ENCODE measurements around the gene PLPP3.
A peak's percentile ranks its signal among the peaks of the same experiment; 100 is the strongest.

PLPP3 gene

GRCh38 chr1:56510642-56511021 is 68.7 kb downstream of the PLPP3 start:
- peaks cover 84% of the 10 kb centered on the region for H3K36me3 ChIP-seq (ENCODE audit: insufficient read depth, insufficient read length, low read length)
- H3K9ac ChIP-seq (ENCODE audit: insufficient read length, low read depth): peak overlapping the region; percentile 39
- no peaks in the 10 kb centered on the region for H3K27me3 ChIP-seq (ENCODE audit: insufficient read depth, insufficient read length)
- no peak for TF ChIP-seq SUZ12 (IDR thresholded peaks at IDR 0.05; ENCODE audit: extremely low read depth, insufficient read depth, insufficient read length)
- no peak for TF ChIP-seq ZNF274 (IDR thresholded peaks at IDR 0.05; ENCODE audit: low read depth, low read length)
- TF ChIP-seq YY1 (IDR thresholded peaks at IDR 0.05; ENCODE audit: insufficient read depth, insufficient read length): no peak
- H3K4me1 ChIP-seq (ENCODE audit: insufficient read depth, insufficient read length): peaks cover 16% of the 10 kb centered on the region
- H3K9me3 ChIP-seq (ENCODE audit: insufficient read depth, low read length): no peaks in the 10 kb centered on the region
- DNase-seq (ENCODE audit: low read depth, low spot score): no peak
- H3K4me3 ChIP-seq (ENCODE audit: insufficient read length, low read depth): no peak overlapping the region

- H3K9me3 ChIP-seq (ENCODE audit: insufficient read depth, low read length): no peaks in the 10 kb centered on the region
- peaks cover 14% of the 10 kb centered on the region for H3K4me1 ChIP-seq (ENCODE audit: insufficient read depth, insufficient read length)
- H3K9ac ChIP-seq (ENCODE audit: insufficient read length, low read depth): peak overlapping the region; percentile 39
- H3K4me3 ChIP-seq (ENCODE audit: insufficient read length, low read depth): no peak overlapping the region
- H3K36me3 ChIP-seq (ENCODE audit: insufficient read depth, insufficient read length, low read length): peaks cover 84% of the 10 kb centered on the region
- H3K27me3 ChIP-seq (ENCODE audit: insufficient read depth, insufficient read length): no peaks in the 10 kb centered on the region
- DNase-seq (ENCODE audit: low read depth, low spot score): no peak
- TF ChIP-seq SUZ12 (IDR thresholded peaks at IDR 0.05; ENCODE audit: extremely low read depth, insufficient read depth, insufficient read length) (no peak), ZNF274 (IDR thresholded peaks at IDR 0.05; ENCODE audit: low read depth, low read length) (no peak)
Observed at GRCh38 chr1:56509713-56510641, 69.4 kb downstream of the PLPP3 start.

GRCh38 chr1:56508523-56508983 is 70.8 kb downstream of the PLPP3 start:
- DNase-seq (ENCODE audit: low read depth, low spot score): no peak
- no peak overlapping the region for H3K4me3 ChIP-seq (ENCODE audit: insufficient read length, low read depth)
- H3K27me3 ChIP-seq (ENCODE audit: insufficient read depth, insufficient read length): no peaks in the 10 kb centered on the region
- TF ChIP-seq ZNF274 (IDR thresholded peaks at IDR 0.05; ENCODE audit: low read depth, low read length) (no peak), YY1 (IDR thresholded peaks at IDR 0.05; ENCODE audit: insufficient read depth, insufficient read length) (no peak), SUZ12 (IDR thresholded peaks at IDR 0.05; ENCODE audit: extremely low read depth, insufficient read depth, insufficient read length) (no peak)
- no peak overlapping the region for H3K9ac ChIP-seq (ENCODE audit: insufficient read length, low read depth)
- H3K36me3 ChIP-seq (ENCODE audit: insufficient read depth, insufficient read length, low read length): peaks cover 95% of the 10 kb centered on the region
- peaks cover 14% of the 10 kb centered on the region for H3K4me1 ChIP-seq (ENCODE audit: insufficient read depth, insufficient read length)
- H3K9me3 ChIP-seq (ENCODE audit: insufficient read depth, low read length): no peaks in the 10 kb centered on the region

- H3K36me3 ChIP-seq (ENCODE audit: insufficient read depth, insufficient read length, low read length): peaks cover 95% of the 10 kb centered on the region
- no peak overlapping the region for H3K9ac ChIP-seq (ENCODE audit: insufficient read length, low read depth)
- no peak overlapping the region for H3K4me3 ChIP-seq (ENCODE audit: insufficient read length, low read depth)
- DNase-seq (ENCODE audit: low read depth, low spot score): no peak
- H3K27me3 ChIP-seq (ENCODE audit: insufficient read depth, insufficient read length): no peaks in the 10 kb centered on the region
- no peaks in the 10 kb centered on the region for H3K9me3 ChIP-seq (ENCODE audit: insufficient read depth, low read length)
- TF ChIP-seq ZNF274 (IDR thresholded peaks at IDR 0.05; ENCODE audit: low read depth, low read length) (no peak), SUZ12 (IDR thresholded peaks at IDR 0.05; ENCODE audit: extremely low read depth, insufficient read depth, insufficient read length) (no peak), YY1 (IDR thresholded peaks at IDR 0.05; ENCODE audit: insufficient read depth, insufficient read length) (no peak)
- peaks cover 14% of the 10 kb centered on the region for H3K4me1 ChIP-seq (ENCODE audit: insufficient read depth, insufficient read length)
Observed at GRCh38 chr1:56507925-56508522, 71.3 kb downstream of the PLPP3 start.

GRCh38 chr1:56506951-56507491 is 72.3 kb downstream of the PLPP3 start:
- Histone ChIP-seq H3K36me3 (ENCODE audit: insufficient read depth, insufficient read length, low read length) (peaks cover 98% of the 10 kb centered on the region), H3K4me1 (ENCODE audit: insufficient read depth, insufficient read length) (peaks cover 14% of the 10 kb centered on the region), H3K9ac (ENCODE audit: insufficient read length, low read depth) (no peak overlapping the region), H3K9me3 (ENCODE audit: insufficient read depth, low read length) (no peaks in the 10 kb centered on the region), H3K27me3 (ENCODE audit: insufficient read depth, insufficient read length) (no peaks in the 10 kb centered on the region), H3K4me3 (ENCODE audit: insufficient read length, low read depth) (no peak overlapping the region)
- TF ChIP-seq SUZ12 (IDR thresholded peaks at IDR 0.05; ENCODE audit: extremely low read depth, insufficient read depth, insufficient read length): no peak
- no peak for TF ChIP-seq YY1 (IDR thresholded peaks at IDR 0.05; ENCODE audit: insufficient read depth, insufficient read length)
- TF ChIP-seq ZNF274 (IDR thresholded peaks at IDR 0.05; ENCODE audit: low read depth, low read length): no peak
- DNase-seq (ENCODE audit: low read depth, low spot score): no peak

GRCh38 chr1:56505792-56506743 is 73.3 kb downstream of the PLPP3 start:
- Histone ChIP-seq H3K9me3 (ENCODE audit: insufficient read depth, low read length) (no peaks in the 10 kb centered on the region), H3K4me1 (ENCODE audit: insufficient read depth, insufficient read length) (peaks cover 9% of the 10 kb centered on the region), H3K36me3 (ENCODE audit: insufficient read depth, insufficient read length, low read length) (peaks cover 93% of the 10 kb centered on the region), H3K4me3 (ENCODE audit: insufficient read length, low read depth) (no peak overlapping the region), H3K27me3 (ENCODE audit: insufficient read depth, insufficient read length) (no peaks in the 10 kb centered on the region), H3K9ac (ENCODE audit: insufficient read length, low read depth) (no peak overlapping the region)
- TF ChIP-seq SUZ12 (IDR thresholded peaks at IDR 0.05; ENCODE audit: extremely low read depth, insufficient read depth, insufficient read length): no peak
- no peak for DNase-seq (ENCODE audit: low read depth, low spot score)

Data from NT2/D1 (cell line).